ENCODE data around the gene OMG. TPM values are rescaled to one million over a fixed set of nuclear protein-coding genes. Genes with fewer than 3 reads are reported as not detected.

OMG gene
- polyA plus RNA-seq, 3 donors = 0.83 to 2.2 TPM; not detected in 1

DNA sequence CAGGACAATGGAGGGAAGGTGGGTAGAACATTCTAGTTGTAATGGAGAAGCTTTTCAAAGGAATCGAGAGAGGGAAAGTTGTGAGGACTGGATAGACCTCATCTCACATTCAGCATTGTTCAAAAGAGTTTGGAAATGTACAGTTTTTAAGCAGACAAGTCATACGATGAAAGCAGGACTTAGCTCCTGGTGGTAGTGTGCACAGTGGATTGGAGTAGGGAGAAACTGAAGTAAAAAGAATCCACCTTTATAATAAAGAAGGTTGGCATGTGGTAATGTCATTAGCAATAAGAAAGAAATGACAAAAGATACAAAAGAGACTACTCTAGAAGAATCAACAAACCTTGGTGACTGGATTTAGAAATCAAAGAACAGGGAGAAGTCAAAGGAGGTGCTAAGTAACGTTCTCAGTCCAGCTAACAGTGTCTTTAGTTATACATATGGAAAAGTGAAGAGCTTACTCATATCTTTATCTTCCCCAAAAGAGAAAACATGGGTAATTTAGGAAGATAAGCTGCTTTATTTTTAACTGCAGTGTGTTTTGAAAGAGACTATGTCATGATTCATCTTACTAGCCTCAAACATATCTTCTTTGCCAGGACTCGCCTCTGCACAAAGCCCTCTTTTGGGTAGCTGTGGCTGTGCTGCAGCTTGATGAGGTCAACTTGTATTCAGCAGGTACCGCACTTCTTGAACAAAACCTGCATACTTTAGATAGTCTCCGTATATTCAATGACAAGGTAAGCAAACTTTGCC, 43.0 kb upstream of the OMG start:
- Histone ChIP-seq H3K4me3 (replicated peaks in 1 of 3; ENCODE audit: low read depth in 2 of 3, low read length in 3 of 3) (no peak overlapping the region), H4K20me1 (ENCODE audit: insufficient read depth, low read length) (no peaks in the 10 kb centered on the region), H3K9me3 (replicated peaks in 1 of 2; ENCODE audit: control insufficient read depth in 1 of 2, insufficient read depth in 1 of 2, low read length in 2 of 2) (no peaks in the 10 kb centered on the region), H3K9ac (ENCODE audit: insufficient read depth, low read length, poor library complexity, severe bottlenecking) (peak overlapping the region; percentile 21), H2AFZ (ENCODE audit: insufficient read depth, low read depth, low read length, poor library complexity, severe bottlenecking) (no peak overlapping the region), H3K27me3 (ENCODE audit: control insufficient read depth in 2 of 2, insufficient read depth in 2 of 2, low read length in 2 of 2) (no peaks in the 10 kb centered on the region), H3K79me2 (ENCODE audit: insufficient read depth, low read length) (no peaks in the 10 kb centered on the region), H3K4me2 (replicated peaks; ENCODE audit: extremely low read depth, low read length, poor library complexity, severe bottlenecking) (peak overlapping the region; percentile 3), H3K4me1 (ENCODE audit: control insufficient read depth in 1 of 2, insufficient read depth in 2 of 2, low read length in 2 of 2) (peaks cover 3 to 16% of the 10 kb centered on the region in 2 donors), H3K36me3 (replicated peaks in 1 of 2; ENCODE audit: control insufficient read depth in 1 of 2, insufficient read depth in 2 of 2, low read length in 2 of 2) (peaks cover 0 to 33% of the 10 kb centered on the region in 2 donors), H3K27ac (ENCODE audit: low read depth in 1 of 2, low read length in 2 of 2) (peak overlapping the region in 1 of 2 donors; percentile 33)
- H3K27ac Mint-ChIP-seq = peak overlapping the region in 3 of 7 donors; percentile 11 to 20 (median 19)
- WGBS (ENCODE audit: insufficient coverage) = 56% methylated on average over 2 of the region's 6 CpGs
- no peak overlapping the region for H3K4me3 Mint-ChIP-seq
- H3K9me3 Mint-ChIP-seq = no peaks in the 10 kb centered on the region
- intact Hi-C loops (cut with micrococcal nuclease) = no loop called here
- DNase-seq = peak in 1 of 3 donors; percentile 11
- H3K27me3 Mint-ChIP-seq (ENCODE audit: low read depth in 3 of 3) = no peaks in the 10 kb centered on the region
- TF ChIP-seq, protein P1, sequence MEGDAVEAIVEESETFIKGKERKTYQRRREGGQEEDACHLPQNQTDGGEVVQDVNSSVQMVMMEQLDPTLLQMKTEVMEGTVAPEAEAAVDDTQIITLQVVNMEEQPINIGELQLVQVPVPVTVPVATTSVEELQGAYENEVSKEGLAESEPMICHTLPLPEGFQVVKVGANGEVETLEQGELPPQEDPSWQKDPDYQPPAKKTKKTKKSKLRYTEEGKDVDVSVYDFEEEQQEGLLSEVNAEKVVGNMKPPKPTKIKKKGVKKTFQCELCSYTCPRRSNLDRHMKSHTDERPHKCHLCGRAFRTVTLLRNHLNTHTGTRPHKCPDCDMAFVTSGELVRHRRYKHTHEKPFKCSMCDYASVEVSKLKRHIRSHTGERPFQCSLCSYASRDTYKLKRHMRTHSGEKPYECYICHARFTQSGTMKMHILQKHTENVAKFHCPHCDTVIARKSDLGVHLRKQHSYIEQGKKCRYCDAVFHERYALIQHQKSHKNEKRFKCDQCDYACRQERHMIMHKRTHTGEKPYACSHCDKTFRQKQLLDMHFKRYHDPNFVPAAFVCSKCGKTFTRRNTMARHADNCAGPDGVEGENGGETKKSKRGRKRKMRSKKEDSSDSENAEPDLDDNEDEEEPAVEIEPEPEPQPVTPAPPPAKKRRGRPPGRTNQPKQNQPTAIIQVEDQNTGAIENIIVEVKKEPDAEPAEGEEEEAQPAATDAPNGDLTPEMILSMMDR (IDR thresholded peaks at IDR 0.05) = no peak
- peaks cover 12% of the 10 kb centered on the region for H3K4me1 Mint-ChIP-seq
- peaks cover 19% of the 10 kb centered on the region in 2 donors for H3K36me3 Mint-ChIP-seq

DNA sequence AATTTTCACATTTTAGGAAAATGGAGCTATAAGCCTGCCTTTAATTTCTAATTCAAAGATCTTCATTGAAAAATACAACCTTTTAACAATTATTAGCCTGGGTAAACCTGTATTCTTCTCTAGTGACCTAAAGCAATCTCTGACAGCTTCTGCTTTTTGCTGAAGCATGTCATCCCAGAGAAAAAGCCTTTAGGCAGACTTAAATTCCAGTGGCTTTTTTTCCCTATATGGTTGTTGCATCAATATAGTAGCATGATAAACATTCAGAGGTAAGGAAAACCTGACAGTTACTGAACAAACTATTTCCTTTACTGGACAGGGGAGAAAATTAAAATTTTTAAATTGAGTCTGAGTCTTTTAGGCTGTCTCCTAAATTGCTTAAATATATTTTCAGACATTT, 32.2 kb upstream of the OMG start:
- Histone ChIP-seq H3K36me3 (replicated peaks in 1 of 2; ENCODE audit: control insufficient read depth in 1 of 2, insufficient read depth in 2 of 2, low read length in 2 of 2) (peaks cover 0 to 18% of the 10 kb centered on the region in 2 donors), H3K4me2 (replicated peaks; ENCODE audit: extremely low read depth, low read length, poor library complexity, severe bottlenecking) (no peak overlapping the region), H3K4me1 (ENCODE audit: control insufficient read depth in 1 of 2, insufficient read depth in 2 of 2, low read length in 2 of 2) (no peaks in the 10 kb centered on the region), H2AFZ (ENCODE audit: insufficient read depth, low read depth, low read length, poor library complexity, severe bottlenecking) (no peak overlapping the region), H3K27me3 (ENCODE audit: control insufficient read depth in 2 of 2, insufficient read depth in 2 of 2, low read length in 2 of 2) (no peaks in the 10 kb centered on the region), H3K9ac (ENCODE audit: insufficient read depth, low read length, poor library complexity, severe bottlenecking) (no peak overlapping the region), H3K79me2 (ENCODE audit: insufficient read depth, low read length) (peaks cover 3% of the 10 kb centered on the region), H3K27ac (ENCODE audit: low read depth in 1 of 2, low read length in 2 of 2) (no peak overlapping the region), H3K9me3 (replicated peaks in 1 of 2; ENCODE audit: control insufficient read depth in 1 of 2, insufficient read depth in 1 of 2, low read length in 2 of 2) (no peaks in the 10 kb centered on the region), H3K4me3 (replicated peaks in 1 of 3; ENCODE audit: low read depth in 2 of 3, low read length in 3 of 3) (no peak overlapping the region), H4K20me1 (ENCODE audit: insufficient read depth, low read length) (no peaks in the 10 kb centered on the region)
- Mint-ChIP-seq H3K27ac (no peak overlapping the region), H3K36me3 (peaks cover 24 to 29% of the 10 kb centered on the region in 2 donors), H3K27me3 (ENCODE audit: low read depth in 3 of 3) (no peaks in the 10 kb centered on the region), H3K4me1 (no peaks in the 10 kb centered on the region), H3K9me3 (peaks cover 0 to 2% (median 0%) of the 10 kb centered on the region in 7 donors), H3K4me3 (no peak overlapping the region)
- DNase-seq = no peak
- intact Hi-C loops (cut with micrococcal nuclease) = loop anchor here in 1 of 2 donors (10.0 kb wide), 1 partner anchor 54 kb away; no protein-coding TSS in a partner anchor
- TF ChIP-seq, protein P1 (IDR thresholded peaks at IDR 0.05) = no peak

Measured in CD14-positive monocyte (primary cell).